Endothelial cell of umbilical vein (primary cell): ENCODE measurements around the gene CACTIN.

Experiments used
- MYC ChIP-seq: IDR thresholded peaks from one replicate; pipeline ENCODE4 v1.6.1; 2011; ENCODE audit warnings: mild to moderate bottlenecking, low read depth, low read length
- POLR2A ChIP-seq: IDR thresholded peaks from 2 replicates; pipeline ENCODE4 v1.6.1; 2012; ENCODE audit warnings: low read depth, mild to moderate bottlenecking, control low read depth, low read length

- TF ChIP-seq POLR2A (no peak), MYC (no peak)
Measured at GRCh38 chr19:3651684-3652083, 25.1 kb upstream of the CACTIN start.
